AG09319 (cell line): ENCODE measurements around the gene APCDD1.
"Not testable (repeated sequence)": the region's sequence is repeated elsewhere in the genome, so short reads cannot be mapped to it uniquely, and the experiment has no call there.

Experiments
- DNase-seq: peaks from one replicate; pipeline ENCODE4 v3.0.0-alpha.2; 2010; ENCODE audit warnings: low read depth; ENCODE audit errors: extremely low read depth
- TF ChIP-seq, protein P1 (sequence below): IDR thresholded peaks from 2 replicates; pipeline ENCODE4 v1.5.1; 2011; ENCODE audit warnings: low read depth, mild to moderate bottlenecking, inconsistent platforms, low read length, moderate library complexity

Gene APCDD1

DNA sequence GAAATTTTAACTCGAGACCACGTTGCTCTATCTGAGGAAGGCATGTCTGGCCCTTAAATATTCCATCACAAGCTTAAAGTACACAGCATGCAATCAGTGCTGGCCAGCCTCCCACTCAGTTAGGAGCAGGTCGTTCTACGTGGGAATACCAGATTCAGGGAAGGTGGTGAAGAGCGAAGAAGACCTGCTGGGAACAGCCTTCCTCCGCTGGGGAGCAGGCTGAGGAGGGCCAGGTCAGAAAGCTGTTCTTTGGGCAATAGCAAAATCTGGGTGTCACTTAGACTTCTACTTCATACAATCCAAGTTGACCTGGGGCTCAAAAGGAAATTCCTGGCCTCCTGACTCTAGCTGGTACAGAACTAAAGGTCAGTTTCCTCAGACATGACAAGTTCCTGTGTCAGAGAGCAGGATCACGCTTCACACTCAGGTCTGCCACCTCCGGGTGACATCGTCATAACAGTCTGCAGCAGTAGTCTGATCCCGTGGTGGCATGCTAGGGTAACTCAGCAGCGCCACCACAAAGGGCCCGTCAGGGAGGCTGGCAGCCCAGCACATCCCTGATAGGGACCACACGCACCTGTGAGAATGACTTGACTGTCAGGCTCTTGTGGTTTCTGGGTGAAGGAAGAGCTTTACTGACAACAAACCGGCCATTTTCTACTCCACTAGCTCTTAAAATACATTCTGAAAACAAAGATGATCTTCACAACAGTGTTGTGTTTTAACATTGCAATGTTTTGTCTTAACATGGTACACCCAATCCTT, 36.1 kb downstream of the APCDD1 start:
- no peak for DNase-seq
- TF ChIP-seq, protein P1, sequence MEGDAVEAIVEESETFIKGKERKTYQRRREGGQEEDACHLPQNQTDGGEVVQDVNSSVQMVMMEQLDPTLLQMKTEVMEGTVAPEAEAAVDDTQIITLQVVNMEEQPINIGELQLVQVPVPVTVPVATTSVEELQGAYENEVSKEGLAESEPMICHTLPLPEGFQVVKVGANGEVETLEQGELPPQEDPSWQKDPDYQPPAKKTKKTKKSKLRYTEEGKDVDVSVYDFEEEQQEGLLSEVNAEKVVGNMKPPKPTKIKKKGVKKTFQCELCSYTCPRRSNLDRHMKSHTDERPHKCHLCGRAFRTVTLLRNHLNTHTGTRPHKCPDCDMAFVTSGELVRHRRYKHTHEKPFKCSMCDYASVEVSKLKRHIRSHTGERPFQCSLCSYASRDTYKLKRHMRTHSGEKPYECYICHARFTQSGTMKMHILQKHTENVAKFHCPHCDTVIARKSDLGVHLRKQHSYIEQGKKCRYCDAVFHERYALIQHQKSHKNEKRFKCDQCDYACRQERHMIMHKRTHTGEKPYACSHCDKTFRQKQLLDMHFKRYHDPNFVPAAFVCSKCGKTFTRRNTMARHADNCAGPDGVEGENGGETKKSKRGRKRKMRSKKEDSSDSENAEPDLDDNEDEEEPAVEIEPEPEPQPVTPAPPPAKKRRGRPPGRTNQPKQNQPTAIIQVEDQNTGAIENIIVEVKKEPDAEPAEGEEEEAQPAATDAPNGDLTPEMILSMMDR = no peak

- TF ChIP-seq, protein P1 = no peak
- DNase-seq = no peak
Measured at GRCh38 chr18:10495936-10496335, 41.5 kb downstream of the APCDD1 start.

- DNase-seq = no peak
- TF ChIP-seq, protein P1 = no peak
Measured at GRCh38 chr18:10497206-10497749, 42.8 kb downstream of the APCDD1 start.

DNA sequence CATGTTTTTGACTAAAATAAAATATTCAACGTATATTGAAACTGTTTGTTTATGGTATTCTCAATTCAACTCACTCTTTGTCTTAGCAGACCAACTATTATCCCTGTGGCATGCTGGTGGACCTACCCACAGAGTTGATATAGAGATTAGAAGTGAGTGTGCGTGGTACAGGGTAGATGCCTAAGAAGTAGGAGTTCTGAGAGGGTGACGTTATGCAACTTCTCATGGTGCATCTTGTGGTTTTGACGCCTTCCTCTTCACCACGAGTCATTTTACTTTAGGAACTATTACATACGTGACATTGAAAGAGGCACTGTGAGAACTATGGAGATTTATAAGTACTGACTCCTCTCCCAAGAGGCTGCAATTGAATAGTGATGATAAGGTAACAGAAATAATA, 44.8 kb downstream of the APCDD1 start:
- TF ChIP-seq, protein P1 = no peak
- no peak for DNase-seq

DNA sequence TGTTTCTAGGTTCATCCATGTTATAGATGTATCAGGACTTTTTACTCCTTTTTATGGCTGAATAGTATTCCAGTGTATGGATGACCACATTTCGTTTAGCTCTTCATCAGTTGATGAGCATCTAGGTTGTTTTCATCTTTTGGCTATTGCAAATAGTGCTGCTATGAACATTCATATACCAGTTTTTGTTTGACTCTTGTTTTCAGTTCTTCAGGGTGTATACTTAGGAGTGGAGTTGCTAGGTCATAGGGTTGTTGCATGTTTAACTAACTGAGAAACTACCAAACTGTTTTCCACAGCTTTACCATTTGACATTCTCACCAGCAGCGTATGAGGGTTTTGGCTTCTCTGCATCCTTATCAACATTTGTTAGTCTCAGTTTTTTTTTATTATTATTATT, 45.6 kb downstream of the APCDD1 start:
- TF ChIP-seq, protein P1 = no peak
- no peak for DNase-seq

DNA sequence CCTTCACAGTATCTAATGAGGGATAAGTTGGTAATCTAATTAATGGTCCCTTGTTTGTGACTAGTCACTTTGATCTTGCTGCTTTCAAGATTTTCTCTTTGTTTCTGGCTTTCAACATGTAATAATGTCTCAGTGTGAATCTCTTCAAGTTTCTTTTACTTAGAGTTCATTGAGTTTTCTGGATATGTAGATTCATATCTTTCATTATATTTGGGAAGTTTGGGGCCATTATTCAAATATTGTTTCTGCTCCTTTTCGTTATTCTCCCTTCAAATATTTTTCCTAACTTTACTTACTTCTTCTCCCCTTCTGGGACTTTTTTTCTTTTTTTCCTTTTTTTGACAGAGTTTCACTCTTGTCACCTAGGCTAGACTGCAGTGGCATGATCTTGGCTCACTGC, 50.3 kb downstream of the APCDD1 start:
- TF ChIP-seq, protein P1 = no peak
- DNase-seq = no peak

- DNase-seq = not testable (repeated sequence)
Measured at GRCh38 chr18:10505892-10506291, 51.5 kb downstream of the APCDD1 start.

DNA sequence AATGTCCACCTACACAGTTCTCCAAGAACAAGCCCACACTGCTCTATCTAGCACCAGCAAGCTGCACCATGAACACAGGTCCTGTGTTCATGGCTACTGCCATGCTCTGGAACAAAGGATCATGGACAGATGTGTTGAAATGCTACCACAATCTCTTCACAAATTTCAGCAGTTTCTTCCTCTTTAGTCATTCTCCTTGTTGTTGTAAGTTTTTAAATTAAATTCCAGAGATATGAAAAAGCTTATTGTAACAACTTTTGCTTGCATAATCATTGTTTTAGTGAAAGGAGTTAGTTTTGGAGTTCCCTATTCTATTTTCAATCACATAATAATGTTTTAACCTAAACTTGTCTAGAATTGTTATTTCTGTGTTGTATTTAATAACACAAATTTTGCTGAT, 54.2 kb downstream of the APCDD1 start:
- DNase-seq = no peak

More for the DNA sequence above, 54.2 kb downstream of the APCDD1 start:
- TF ChIP-seq, protein P1 = no peak
